OCI-LY1 (cell line): ENCODE results near the gene TMEM132C.

Experiments used
- H2AFZ ChIP-seq: fragments of 200-600 bp; sonication (generic), shearing (Covaris generic); 2 replicates; pipeline ENCODE4 v1.6.0; 2014; ENCODE audit warnings: antibody characterized with exemption, mild to moderate bottlenecking, low read length
- H3F3A ChIP-seq: fragments of 200-600 bp; sonication (generic), shearing (Covaris generic); 2 replicates; pipeline ENCODE4 v1.6.0; 2014; ENCODE audit warnings: mild to moderate bottlenecking, antibody characterized with exemption, low read length, moderate library complexity; ENCODE audit not compliant: insufficient read depth
- H3K27ac ChIP-seq: fragments of 200-600 bp; sonication (generic); 2 replicates; pipeline ENCODE4 v1.5.1; 2014; ENCODE audit warnings: low read length, mixed run types, mild to moderate bottlenecking, low read depth; ENCODE audit not compliant: poor library complexity, severe bottlenecking
- H3K27me3 ChIP-seq: fragments of 200-600 bp; sonication (generic); 2 replicates; pipeline ENCODE4 v1.6.0; 2014; ENCODE audit warnings: antibody characterized with exemption, mild to moderate bottlenecking, low read length, moderate library complexity; ENCODE audit not compliant: insufficient read depth
- H3K36me3 ChIP-seq: fragments of 200-600 bp; sonication (generic); 2 replicates; pipeline ENCODE4 v1.6.1; 2014; ENCODE audit warnings: mild to moderate bottlenecking, antibody characterized with exemption, low read length, moderate library complexity, mixed read lengths; ENCODE audit not compliant: insufficient read depth
- H3K4me1 ChIP-seq: fragments of 200-600 bp; sonication (generic); 2 replicates; pipeline ENCODE4 v1.5.1; 2014; ENCODE audit warnings: mild to moderate bottlenecking, low read length, moderate library complexity; ENCODE audit not compliant: insufficient read depth, severe bottlenecking
- H3K4me2 ChIP-seq: fragments of 200-600 bp; sonication (generic), shearing (Covaris generic); 2 replicates; pipeline ENCODE4 v1.6.1; 2014; ENCODE audit warnings: low read length
- H3K4me3 ChIP-seq: fragments of 200-600 bp; sonication (generic); 2 replicates; pipeline ENCODE4 v1.5.1; 2014; ENCODE audit warnings: low read length, low read depth, mild to moderate bottlenecking, mixed read lengths; ENCODE audit not compliant: poor library complexity, severe bottlenecking
- H3K79me2 ChIP-seq: fragments of 200-600 bp; shearing (Covaris generic); 2 replicates; pipeline ENCODE4 v1.6.1; 2016; ENCODE audit warnings: mixed run types, low read length, mixed read lengths; ENCODE audit not compliant: insufficient read depth
- H3K9ac ChIP-seq: fragments of 200-600 bp; sonication (generic), shearing (Covaris generic); 2 replicates; pipeline ENCODE4 v1.6.1; 2014; ENCODE audit warnings: mild to moderate bottlenecking, low read length, mixed read lengths
- H3K9me2 ChIP-seq: fragments of 200-600 bp; sonication (generic), shearing (Covaris generic); 2 replicates; pipeline ENCODE4 v1.6.1; 2014; ENCODE audit warnings: low read depth, mild to moderate bottlenecking, low read length, mixed read lengths
- H3K9me3 ChIP-seq: fragments of 200-600 bp; shearing (Covaris generic); 2 replicates; pipeline ENCODE4 v1.6.1; 2014; ENCODE audit warnings: low read length, mixed read lengths
- H4K20me1 ChIP-seq: fragments of 200-600 bp; sonication (generic), shearing (Covaris generic); 2 replicates; pipeline ENCODE4 v1.6.0; 2016; ENCODE audit warnings: mild to moderate bottlenecking, low read length; ENCODE audit not compliant: insufficient read depth
- EZH2 ChIP-seq: fragments of 200-600 bp; sonication (generic), shearing (Covaris generic); IDR thresholded peaks from 2 replicates; pipeline ENCODE4 v1.8.0; 2017; ENCODE audit warnings: borderline replicate concordance, mixed run types, mild to moderate bottlenecking, antibody characterized with exemption, low read length, moderate library complexity, mixed read lengths
- TF ChIP-seq, protein P1 (sequence below): fragments of 200-600 bp; sonication (generic), shearing (Covaris generic); IDR thresholded peaks from 2 replicates; pipeline ENCODE4 v1.5.1; 2017; ENCODE audit warnings: mild to moderate bottlenecking, antibody characterized with exemption, low read length, moderate library complexity, mixed read lengths

TMEM132C gene

DNA sequence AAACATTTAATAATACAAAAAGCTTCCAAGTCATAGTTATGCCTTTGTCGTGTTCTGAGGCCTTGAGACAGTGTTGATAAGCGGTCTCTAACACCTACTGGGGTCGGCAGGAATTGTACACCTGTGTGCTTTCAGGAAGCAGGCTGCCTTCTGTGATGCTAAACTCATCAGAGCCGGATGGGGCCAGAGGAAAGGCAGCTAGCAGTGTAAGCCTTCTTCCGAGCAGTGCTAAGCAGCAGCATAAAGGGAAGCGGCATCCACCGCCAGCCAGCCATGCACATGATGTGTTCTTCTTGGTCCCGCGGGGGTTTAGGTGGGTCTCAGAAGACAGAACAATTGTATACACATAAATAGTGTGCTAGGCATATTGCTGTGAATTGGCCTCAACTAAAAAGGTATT is 397.5 kb downstream of the TMEM132C start:
- H2AFZ ChIP-seq: no peak overlapping the region
- H3K9ac ChIP-seq: no peak overlapping the region
- no peaks in the 10 kb centered on the region for H3K79me2 ChIP-seq
- H3K9me3 ChIP-seq: no peaks in the 10 kb centered on the region
- no peaks in the 10 kb centered on the region for H3K36me3 ChIP-seq
- H4K20me1 ChIP-seq: no peaks in the 10 kb centered on the region
- H3F3A ChIP-seq: no peaks in the 10 kb centered on the region
- no peak overlapping the region for H3K27ac ChIP-seq
- no peaks in the 10 kb centered on the region for H3K27me3 ChIP-seq
- no peaks in the 10 kb centered on the region for H3K9me2 ChIP-seq
- H3K4me2 ChIP-seq: no peak overlapping the region
- H3K4me1 ChIP-seq: no peaks in the 10 kb centered on the region
- no peak overlapping the region for H3K4me3 ChIP-seq
- no peak for TF ChIP-seq EZH2
- TF ChIP-seq, protein P1, sequence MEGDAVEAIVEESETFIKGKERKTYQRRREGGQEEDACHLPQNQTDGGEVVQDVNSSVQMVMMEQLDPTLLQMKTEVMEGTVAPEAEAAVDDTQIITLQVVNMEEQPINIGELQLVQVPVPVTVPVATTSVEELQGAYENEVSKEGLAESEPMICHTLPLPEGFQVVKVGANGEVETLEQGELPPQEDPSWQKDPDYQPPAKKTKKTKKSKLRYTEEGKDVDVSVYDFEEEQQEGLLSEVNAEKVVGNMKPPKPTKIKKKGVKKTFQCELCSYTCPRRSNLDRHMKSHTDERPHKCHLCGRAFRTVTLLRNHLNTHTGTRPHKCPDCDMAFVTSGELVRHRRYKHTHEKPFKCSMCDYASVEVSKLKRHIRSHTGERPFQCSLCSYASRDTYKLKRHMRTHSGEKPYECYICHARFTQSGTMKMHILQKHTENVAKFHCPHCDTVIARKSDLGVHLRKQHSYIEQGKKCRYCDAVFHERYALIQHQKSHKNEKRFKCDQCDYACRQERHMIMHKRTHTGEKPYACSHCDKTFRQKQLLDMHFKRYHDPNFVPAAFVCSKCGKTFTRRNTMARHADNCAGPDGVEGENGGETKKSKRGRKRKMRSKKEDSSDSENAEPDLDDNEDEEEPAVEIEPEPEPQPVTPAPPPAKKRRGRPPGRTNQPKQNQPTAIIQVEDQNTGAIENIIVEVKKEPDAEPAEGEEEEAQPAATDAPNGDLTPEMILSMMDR: no peak

DNA sequence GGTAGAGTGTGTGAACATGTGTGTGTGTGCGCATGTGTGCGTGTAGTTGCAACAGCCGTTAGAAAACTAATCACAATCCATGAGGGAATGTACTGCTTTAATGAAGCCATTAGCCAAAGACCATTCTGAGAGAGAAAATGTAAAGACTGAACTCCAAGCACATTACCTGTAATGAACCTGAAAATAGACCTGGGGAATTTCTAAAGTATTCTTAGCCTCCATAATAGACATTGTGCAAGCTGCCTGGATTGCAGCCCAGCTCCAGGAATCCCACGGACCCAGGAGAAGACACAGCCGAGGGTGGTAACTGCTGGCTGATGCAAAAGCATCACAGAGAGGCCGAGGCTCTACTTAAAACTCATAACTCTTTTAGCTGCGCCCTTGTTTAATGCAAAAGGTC is 400.2 kb downstream of the TMEM132C start:
- no peaks in the 10 kb centered on the region for H3K9me2 ChIP-seq
- H2AFZ ChIP-seq: no peak overlapping the region
- no peak for TF ChIP-seq EZH2
- TF ChIP-seq, protein P1: no peak
- no peaks in the 10 kb centered on the region for H3F3A ChIP-seq
- no peaks in the 10 kb centered on the region for H3K9me3 ChIP-seq
- no peaks in the 10 kb centered on the region for H3K79me2 ChIP-seq
- H4K20me1 ChIP-seq: no peaks in the 10 kb centered on the region
- H3K4me3 ChIP-seq: no peak overlapping the region
- no peak overlapping the region for H3K27ac ChIP-seq
- no peaks in the 10 kb centered on the region for H3K4me1 ChIP-seq
- no peaks in the 10 kb centered on the region for H3K36me3 ChIP-seq
- H3K4me2 ChIP-seq: no peak overlapping the region
- no peaks in the 10 kb centered on the region for H3K27me3 ChIP-seq
- no peak overlapping the region for H3K9ac ChIP-seq

DNA sequence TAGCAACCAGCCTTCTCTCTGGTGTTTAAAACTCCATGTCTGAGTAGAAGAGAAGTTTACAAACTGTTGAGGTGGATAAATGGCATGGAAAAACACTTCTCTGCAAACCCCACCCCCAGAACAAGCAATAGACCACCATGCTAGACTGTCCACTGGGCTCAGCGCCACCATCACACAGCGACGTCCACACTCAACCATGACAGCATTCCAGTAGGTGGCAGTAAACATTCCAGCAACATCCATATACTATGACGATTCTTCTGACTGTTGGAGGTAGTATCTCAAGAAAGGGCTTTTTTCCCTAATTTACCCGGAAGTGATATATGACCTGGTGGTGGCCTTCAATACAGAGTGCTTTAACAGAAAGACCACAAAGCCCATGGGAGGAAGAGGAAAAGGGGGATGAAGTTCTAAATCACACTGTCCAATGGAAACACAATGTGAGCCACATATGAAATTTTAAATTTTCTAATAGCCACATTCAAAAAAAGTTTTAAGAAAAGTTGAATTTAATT is 404.6 kb downstream of the TMEM132C start:
- TF ChIP-seq EZH2: no peak
- TF ChIP-seq, protein P1: peak; percentile 25; the same call in 1 of the 2 replicates
- H4K20me1 ChIP-seq: no peaks in the 10 kb centered on the region
- no peaks in the 10 kb centered on the region for H3K27me3 ChIP-seq
- no peak overlapping the region for H3K4me2 ChIP-seq
- no peaks in the 10 kb centered on the region for H3K36me3 ChIP-seq
- no peaks in the 10 kb centered on the region for H3K79me2 ChIP-seq
- no peak overlapping the region for H2AFZ ChIP-seq
- H3K4me3 ChIP-seq: no peak overlapping the region
- no peak overlapping the region for H3K9ac ChIP-seq
- H3F3A ChIP-seq: no peaks in the 10 kb centered on the region
- H3K9me2 ChIP-seq: no peaks in the 10 kb centered on the region
- no peaks in the 10 kb centered on the region for H3K9me3 ChIP-seq
- no peaks in the 10 kb centered on the region for H3K4me1 ChIP-seq
- H3K27ac ChIP-seq: no peak overlapping the region
